ENCODE data around the gene NR5A1.

The NR5A1 gene

GRCh38 chr9:124499216-124499615 is 8.0 kb downstream of the NR5A1 start:
- no peaks in the 10 kb centered on the region for H3K9me2 ChIP-seq (replicated peaks; ENCODE audit: control insufficient read depth, low read length)
- H3K36me3 ChIP-seq (ENCODE audit: control insufficient read depth, low read length) = no peaks in the 10 kb centered on the region
- no peaks in the 10 kb centered on the region for H3K27me3 ChIP-seq (ENCODE audit: control insufficient read depth, low read length)
- no peaks in the 10 kb centered on the region for H4K20me1 ChIP-seq (ENCODE audit: control insufficient read depth, insufficient read depth, low read depth, low read length)
- H3K4me1 ChIP-seq (ENCODE audit: control insufficient read depth, low read length) = no peaks in the 10 kb centered on the region
- no peaks in the 10 kb centered on the region for H3K9me3 ChIP-seq (ENCODE audit: control insufficient read depth, insufficient read depth, low read length)
- no peak overlapping the region for H3K4me3 ChIP-seq (ENCODE audit: low read length)
- no peak overlapping the region for H3K27ac ChIP-seq (ENCODE audit: low read depth, low read length)
- H3K4me2 ChIP-seq (ENCODE audit: low read length) = no peak overlapping the region
- H3F3A ChIP-seq (ENCODE audit: control insufficient read depth, insufficient read depth) = no peaks in the 10 kb centered on the region
- H3K79me2 ChIP-seq (ENCODE audit: control insufficient read depth, low read length) = no peaks in the 10 kb centered on the region
- TF ChIP-seq EZH2phosphoT487 (IDR thresholded peaks at IDR 0.05; ENCODE audit: borderline replicate concordance, low read length) = no peak
- TF ChIP-seq, protein P1, sequence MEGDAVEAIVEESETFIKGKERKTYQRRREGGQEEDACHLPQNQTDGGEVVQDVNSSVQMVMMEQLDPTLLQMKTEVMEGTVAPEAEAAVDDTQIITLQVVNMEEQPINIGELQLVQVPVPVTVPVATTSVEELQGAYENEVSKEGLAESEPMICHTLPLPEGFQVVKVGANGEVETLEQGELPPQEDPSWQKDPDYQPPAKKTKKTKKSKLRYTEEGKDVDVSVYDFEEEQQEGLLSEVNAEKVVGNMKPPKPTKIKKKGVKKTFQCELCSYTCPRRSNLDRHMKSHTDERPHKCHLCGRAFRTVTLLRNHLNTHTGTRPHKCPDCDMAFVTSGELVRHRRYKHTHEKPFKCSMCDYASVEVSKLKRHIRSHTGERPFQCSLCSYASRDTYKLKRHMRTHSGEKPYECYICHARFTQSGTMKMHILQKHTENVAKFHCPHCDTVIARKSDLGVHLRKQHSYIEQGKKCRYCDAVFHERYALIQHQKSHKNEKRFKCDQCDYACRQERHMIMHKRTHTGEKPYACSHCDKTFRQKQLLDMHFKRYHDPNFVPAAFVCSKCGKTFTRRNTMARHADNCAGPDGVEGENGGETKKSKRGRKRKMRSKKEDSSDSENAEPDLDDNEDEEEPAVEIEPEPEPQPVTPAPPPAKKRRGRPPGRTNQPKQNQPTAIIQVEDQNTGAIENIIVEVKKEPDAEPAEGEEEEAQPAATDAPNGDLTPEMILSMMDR (IDR thresholded peaks at IDR 0.05; ENCODE audit: low read depth, low read length, poor library complexity, severe bottlenecking) = no peak

- no peaks in the 10 kb centered on the region for H3F3A ChIP-seq (ENCODE audit: control insufficient read depth, insufficient read depth)
- H3K27me3 ChIP-seq (ENCODE audit: control insufficient read depth, low read length) = no peaks in the 10 kb centered on the region
- H3K4me3 ChIP-seq (ENCODE audit: low read length) = no peak overlapping the region
- no peaks in the 10 kb centered on the region for H3K9me3 ChIP-seq (ENCODE audit: control insufficient read depth, insufficient read depth, low read length)
- H3K79me2 ChIP-seq (ENCODE audit: control insufficient read depth, low read length) = no peaks in the 10 kb centered on the region
- H3K36me3 ChIP-seq (ENCODE audit: control insufficient read depth, low read length) = no peaks in the 10 kb centered on the region
- H3K9me2 ChIP-seq (replicated peaks; ENCODE audit: control insufficient read depth, low read length) = no peaks in the 10 kb centered on the region
- H4K20me1 ChIP-seq (ENCODE audit: control insufficient read depth, insufficient read depth, low read depth, low read length) = no peaks in the 10 kb centered on the region
- H3K4me1 ChIP-seq (ENCODE audit: control insufficient read depth, low read length) = no peaks in the 10 kb centered on the region
- no peak overlapping the region for H3K27ac ChIP-seq (ENCODE audit: low read depth, low read length)
- TF ChIP-seq EZH2phosphoT487 (IDR thresholded peaks at IDR 0.05; ENCODE audit: borderline replicate concordance, low read length) = no peak
- TF ChIP-seq, protein P1 (IDR thresholded peaks at IDR 0.05; ENCODE audit: low read depth, low read length, poor library complexity, severe bottlenecking) = no peak
- no peak overlapping the region for H3K4me2 ChIP-seq (ENCODE audit: low read length)
Observed at GRCh38 chr9:124498499-124499146, 8.6 kb downstream of the NR5A1 start.

DNA sequence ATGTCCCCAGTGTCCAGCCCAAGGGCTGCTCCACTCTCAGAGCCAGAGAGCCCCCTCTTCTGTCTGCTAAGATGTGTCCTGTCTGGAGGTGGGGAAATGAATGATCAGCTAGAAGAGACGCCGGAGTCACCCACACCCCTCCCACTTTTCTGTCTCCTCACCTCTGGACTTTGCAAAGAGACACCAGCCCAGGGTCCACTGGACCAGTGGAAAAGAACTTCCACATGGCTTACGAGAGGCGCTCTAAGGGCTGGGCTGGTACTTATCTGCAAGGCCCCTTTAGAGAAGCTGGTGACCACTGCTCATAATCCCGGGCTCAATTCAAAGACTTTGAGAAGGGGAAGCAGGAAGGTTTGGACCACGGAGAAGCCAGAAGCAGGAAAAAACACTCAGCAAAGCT is 9.2 kb downstream of the NR5A1 start:
- Histone ChIP-seq H3K36me3 (ENCODE audit: control insufficient read depth, low read length) (no peaks in the 10 kb centered on the region), H3K9me2 (replicated peaks; ENCODE audit: control insufficient read depth, low read length) (no peaks in the 10 kb centered on the region), H3K4me2 (ENCODE audit: low read length) (no peak overlapping the region), H3K27me3 (ENCODE audit: control insufficient read depth, low read length) (no peaks in the 10 kb centered on the region), H3F3A (ENCODE audit: control insufficient read depth, insufficient read depth) (no peaks in the 10 kb centered on the region), H4K20me1 (ENCODE audit: control insufficient read depth, insufficient read depth, low read depth, low read length) (no peaks in the 10 kb centered on the region), H3K4me1 (ENCODE audit: control insufficient read depth, low read length) (no peaks in the 10 kb centered on the region), H3K79me2 (ENCODE audit: control insufficient read depth, low read length) (no peaks in the 10 kb centered on the region), H3K27ac (ENCODE audit: low read depth, low read length) (no peak overlapping the region), H3K9me3 (ENCODE audit: control insufficient read depth, insufficient read depth, low read length) (no peaks in the 10 kb centered on the region), H3K4me3 (ENCODE audit: low read length) (no peak overlapping the region)
- TF ChIP-seq, protein P1 (IDR thresholded peaks at IDR 0.05; ENCODE audit: low read depth, low read length, poor library complexity, severe bottlenecking) = no peak

Data from DOHH2 (cell line).